H1 (cell line): Measurements from ENCODE around the gene SPATS2. TPM values are rescaled to one million over a fixed set of nuclear protein-coding genes. Genes with fewer than 3 reads are reported as not detected.

Experiments
- CTCF ChIA-PET: fragments of 300-600 bp; sonication (Branson Sonifier 250); formaldehyde crosslinking; loops from one replicate; lab custom pipeline; 2021; ENCODE audit not compliant: partially characterized antibody; lab: Charles Lee
- POLR2A ChIA-PET: fragments of 300-600 bp; sonication (Branson Sonifier 250); formaldehyde crosslinking; loops from one replicate; lab custom pipeline; 2021; ENCODE audit warnings: inconsistent platforms; ENCODE audit not compliant: partially characterized antibody; lab: Charles Lee
- DNase-seq, 2 experiments: peaks; one replicate each; pipeline versions ENCODE4 v3.0.0 to v3.0.0-alpha.2; 2010 to 2022; ENCODE audit warnings: low spot score in 2 of 2, low read depth in 1 of 2, mixed read lengths in 1 of 2
- FAIRE-seq: peaks from 2 replicates; lab custom pipeline; 2011; peaks lifted over from hg19 to GRCh38; lab: Jason Lieb, UNC
- H2AFZ ChIP-seq: 2 replicates; pipeline ENCODE4 v1.8.1; 2012; ENCODE audit warnings: low read length, inconsistent platforms
- H2AK5ac ChIP-seq: 2 replicates; pipeline ENCODE4 v1.6.1; 2013; ENCODE audit warnings: low read depth, low read length
- H2BK120ac ChIP-seq: replicated peaks from 2 replicates; pipeline ENCODE3; 2013; ENCODE audit warnings: low read depth, low read length, inconsistent platforms
- H2BK12ac ChIP-seq: 2 replicates; pipeline ENCODE4 v1.6.1; 2013; ENCODE audit warnings: low read depth, low read length
- H2BK15ac ChIP-seq: 2 replicates; pipeline ENCODE4 v1.6.1; 2013; ENCODE audit warnings: low read length
- H2BK20ac ChIP-seq: 2 replicates; pipeline ENCODE4 v1.6.1; 2013; ENCODE audit warnings: low read length
- H2BK5ac ChIP-seq: 2 replicates; pipeline ENCODE4 v1.6.1; 2013; ENCODE audit warnings: low read depth, low read length
- H3K14ac ChIP-seq: 2 replicates; pipeline ENCODE4 v1.6.1; 2013; ENCODE audit warnings: inconsistent platforms; ENCODE audit not compliant: insufficient read length
- H3K18ac ChIP-seq: 2 replicates; pipeline ENCODE4 v1.6.1; 2013; ENCODE audit warnings: low read length; ENCODE audit errors: extremely low read depth
- H3K23ac ChIP-seq: 2 replicates; pipeline ENCODE4 v1.6.1; 2013; ENCODE audit warnings: inconsistent platforms; ENCODE audit not compliant: insufficient read length
- H3K23me2 ChIP-seq: 2 replicates; pipeline ENCODE4 v1.6.1; 2013; ENCODE audit warnings: low read depth, low read length
- H3K27ac ChIP-seq: 2 replicates; pipeline ENCODE4 v1.6.1; 2011; ENCODE audit warnings: low read depth, low read length, inconsistent platforms
- H3K27me3 ChIP-seq, 4 experiments: replicated peaks in 1 of 4; 1 replicate in 1 of 4; 2 replicates in 3 of 4; pipeline versions ENCODE4 v1.6.1 to v1.8.1; 2011 to 2013; ENCODE audit warnings: low read length in 3 of 4, mild to moderate bottlenecking in 3 of 4, inconsistent platforms in 2 of 4, mixed read lengths in 2 of 4, moderate library complexity in 1 of 4; ENCODE audit not compliant: control insufficient read depth in 3 of 4, insufficient read depth in 3 of 4; ENCODE audit errors: extremely low read depth in 1 of 4
- H3K36me3 ChIP-seq, 4 experiments: 2 replicates each; pipeline versions ENCODE4 v1.6.1 to v1.8.1; 2011 to 2013; ENCODE audit warnings: mild to moderate bottlenecking in 4 of 4, low read length in 3 of 4, moderate library complexity in 2 of 4, control low read depth in 1 of 4, inconsistent platforms in 1 of 4; ENCODE audit not compliant: insufficient read depth in 4 of 4, control insufficient read depth in 2 of 4
- H3K4ac ChIP-seq: replicated peaks from 2 replicates; pipeline ENCODE3; 2013; ENCODE audit warnings: low read length, low read depth, mixed read lengths, inconsistent platforms; ENCODE audit not compliant: insufficient read length
- H3K4me1 ChIP-seq, 4 experiments: replicated peaks in 1 of 4; 1 replicate in 1 of 4; 2 replicates in 3 of 4; pipeline versions ENCODE4 v1.6.1 to v1.8.1; 2011 to 2013; ENCODE audit warnings: low read length in 3 of 4, inconsistent platforms in 2 of 4, mixed read lengths in 1 of 4; ENCODE audit not compliant: insufficient read depth in 4 of 4, control insufficient read depth in 3 of 4
- H3K4me2 ChIP-seq, 2 experiments: 2 replicates each; pipeline versions ENCODE4 v1.6.1 to v1.8.1; 2011 to 2013; ENCODE audit warnings: low read depth in 2 of 2, low read length in 2 of 2, control low read depth in 1 of 2, inconsistent platforms in 1 of 2, mild to moderate bottlenecking in 1 of 2; ENCODE audit not compliant: insufficient read depth in 1 of 2
- H3K4me3 ChIP-seq, 4 experiments: fragments of 200-600, 300-600 bp in 1 of 4; sonication (generic), shearing (Covaris generic), sonication (Bioruptor Twin) in 1 of 4; 2 replicates each; pipeline versions ENCODE4 v1.5.1 to v1.8.1; 2011 to 2016; ENCODE audit warnings: low read length in 4 of 4, low read depth in 3 of 4, control low read depth in 2 of 4, inconsistent platforms in 2 of 4, mild to moderate bottlenecking in 2 of 4, mixed read lengths in 1 of 4, moderate library complexity in 1 of 4; ENCODE audit not compliant: insufficient read depth in 2 of 4; ENCODE audit errors: extremely low read depth in 1 of 4
- H3K56ac ChIP-seq: replicated peaks from 2 replicates; pipeline ENCODE3; 2013; ENCODE audit warnings: low read depth, mild to moderate bottlenecking, mixed read lengths, low read length, inconsistent platforms; ENCODE audit not compliant: insufficient read length
- H3K79me1 ChIP-seq: 2 replicates; pipeline ENCODE4 v1.6.1; 2013; ENCODE audit warnings: low read depth, low read length, control low read depth
- H3K79me2 ChIP-seq, 2 experiments: 2 replicates each; pipeline versions ENCODE4 v1.6.1 to v1.8.1; 2012 to 2013; ENCODE audit warnings: low read length in 2 of 2, mild to moderate bottlenecking in 2 of 2, inconsistent platforms in 1 of 2; ENCODE audit not compliant: insufficient read depth in 2 of 2, control insufficient read depth in 1 of 2
- H3K9ac ChIP-seq, 4 experiments: replicated peaks in 1 of 4; 1 replicate in 1 of 4; 2 replicates in 3 of 4; pipeline versions ENCODE4 v1.6.1 to v1.8.1; 2011 to 2013; ENCODE audit warnings: low read depth in 3 of 4, low read length in 3 of 4, control low read depth in 2 of 4, mild to moderate bottlenecking in 2 of 4, moderate library complexity in 2 of 4, inconsistent platforms in 1 of 4; ENCODE audit errors: extremely low read depth in 1 of 4
- H3K9me3 ChIP-seq, 2 experiments: 2 replicates each; pipeline versions ENCODE4 v1.6.1 to v1.8.1; 2012 to 2013; ENCODE audit warnings: mild to moderate bottlenecking in 2 of 2, moderate library complexity in 2 of 2, control low read depth in 1 of 2, inconsistent platforms in 1 of 2, low read depth in 1 of 2, low read length in 1 of 2, mixed read lengths in 1 of 2; ENCODE audit not compliant: insufficient read depth in 2 of 2
- H4K20me1 ChIP-seq, 2 experiments: replicated peaks in 1 of 2; 2 replicates each; pipeline versions ENCODE3 to v1.8.1; 2011 to 2013; ENCODE audit warnings: inconsistent platforms in 2 of 2, low read length in 2 of 2, mild to moderate bottlenecking in 1 of 2; ENCODE audit not compliant: insufficient read depth in 2 of 2, control insufficient read depth in 1 of 2
- H4K5ac ChIP-seq: 2 replicates; pipeline ENCODE4 v1.6.1; 2013; ENCODE audit warnings: low read length, low read depth, mixed read lengths, inconsistent platforms; ENCODE audit not compliant: insufficient read length
- H4K8ac ChIP-seq: 2 replicates; pipeline ENCODE4 v1.8.0; 2013; ENCODE audit warnings: mild to moderate bottlenecking, moderate library complexity, low read length, inconsistent platforms; ENCODE audit not compliant: insufficient read depth; ENCODE audit errors: extremely low read depth
- H4K91ac ChIP-seq: replicated peaks from 2 replicates; pipeline ENCODE3; 2013; ENCODE audit warnings: low read length, mixed read lengths, inconsistent platforms; ENCODE audit not compliant: insufficient read length
- CEBPB ChIP-seq: IDR thresholded peaks from 2 replicates; pipeline ENCODE4 v1.6.1; 2012; ENCODE audit warnings: low read depth, low read length
- EGR1 ChIP-seq: IDR thresholded peaks from 2 replicates; pipeline ENCODE4 v1.6.1; 2011; ENCODE audit warnings: low read depth, low read length, borderline replicate concordance
- HDAC6 ChIP-seq: IDR thresholded peaks from one replicate; pipeline ENCODE4 v1.7.1; 2012; ENCODE audit warnings: low read depth, mild to moderate bottlenecking, inconsistent platforms, low read length, moderate library complexity
- JUN ChIP-seq: IDR thresholded peaks from 2 replicates; pipeline ENCODE4 v1.6.1; 2011; ENCODE audit warnings: low read depth, mild to moderate bottlenecking, improper control_type of control experiment, low read length
- MAX ChIP-seq: IDR thresholded peaks from 2 replicates; pipeline ENCODE4 v1.6.1; 2012; ENCODE audit warnings: inconsistent platforms
- RBBP5 ChIP-seq: IDR thresholded peaks from 2 replicates; pipeline ENCODE4 v1.7.1; 2012; ENCODE audit warnings: low read depth, mild to moderate bottlenecking, inconsistent platforms, low read length, moderate library complexity, borderline replicate concordance
- RNF2 ChIP-seq: fragments of 200-900, 300-1000 bp; sonication (generic); IDR thresholded peaks from 2 replicates; pipeline ENCODE4 v1.7.1; 2016; ENCODE audit warnings: borderline replicate concordance, low read depth, mild to moderate bottlenecking, antibody characterized with exemption, low read length; ENCODE audit not compliant: poor library complexity, severe bottlenecking; ENCODE audit errors: missing control alignments
- RXRA ChIP-seq: IDR thresholded peaks from 2 replicates; pipeline ENCODE4 v1.6.1; 2011; ENCODE audit warnings: low read depth, mild to moderate bottlenecking, low read length, moderate library complexity; ENCODE audit not compliant: insufficient read depth
- WGBS, 2 experiments: shearing (Covaris generic) in 1 of 2; methylation state at CpG; one replicate each; pipeline versions ENCODE4 v1.1.6 to v1.1.7; 2013 to 2015; ENCODE audit warnings: low lambda C conversion rate in 2 of 2, mixed read lengths in 2 of 2, inconsistent platforms in 1 of 2, low coverage in 1 of 2, missing lambda C conversion rate in 1 of 2; ENCODE audit not compliant: insufficient replicate concordance in 2 of 2, insufficient coverage in 1 of 2, insufficient read length in 1 of 2; ENCODE audit errors: extremely low coverage in 1 of 2, missing lambda C conversion rate in 1 of 2; 5-methylcytosine and 5-hydroxymethylcytosine counted together
- polyA plus RNA-seq, 7 experiments: library from polyadenylated mRNA; depleted of rRNA in 3 of 7; stranded (reverse) in 5 of 7; unstranded in 2 of 7; fragments of >200 nt in 5 of 7; fragments of 200-250 nt in 2 of 7; gene quantifications; 1 replicate in 5 of 7; 2 replicates in 1 of 7; 4 replicates in 1 of 7; pipeline versions ENCODE4 v1.2.1 to v1.2.3, GENCODE V29; 2011 to 2013; ENCODE audit warnings: missing spikeins in 2 of 7, mixed read lengths in 2 of 7
- total RNA-seq: library from RNA; stranded (reverse); fragmentation: NEBNext Ultra II Directional; extraction: Animal tissue kit (Norgen Biotek cat#: 25700); gene quantifications from 2 replicates; pipeline ENCODE4 v1.2.1, GENCODE V29; 2021

Gene SPATS2
- total and polyA plus RNA-seq, 2 of the 8 experiments (the other 6 are each of a cell fraction or from before 2014, with no cell fraction given): 19.2 to 24.5 TPM

DNA sequence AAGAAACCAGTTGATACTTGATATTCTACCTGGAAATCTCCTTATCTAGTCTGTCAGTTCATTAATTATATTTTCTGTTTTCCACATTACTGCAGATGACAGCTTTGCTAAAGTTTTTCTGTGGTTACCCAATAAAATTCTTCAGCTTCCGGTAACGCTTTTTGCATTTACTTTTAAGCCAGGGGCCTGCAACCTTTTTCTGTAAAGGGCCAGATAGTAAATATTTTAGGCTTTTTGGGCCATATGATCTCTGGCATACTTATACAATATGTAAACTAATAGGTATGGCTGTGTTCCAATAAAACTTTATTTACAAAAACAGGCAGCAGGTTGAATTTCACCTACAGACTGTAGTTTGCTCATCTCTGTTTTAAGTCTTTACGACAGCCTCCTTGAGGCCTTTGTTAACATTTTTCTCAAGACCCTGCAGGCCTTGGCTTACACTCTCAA lies 48.3 kb downstream of the SPATS2 start:
- DNase-seq (no peak), FAIRE-seq (no peak)
- H3K4me3 ChIP-seq: no peak overlapping the region
- H2BK12ac ChIP-seq: no peak overlapping the region
- no peak overlapping the region for H2BK120ac ChIP-seq
- H3K79me1 ChIP-seq: no peaks in the 10 kb centered on the region
- H3K4me2 ChIP-seq: no peak overlapping the region
- WGBS, 2 experiments: 98% methylated on average over 3 of the region's 3 CpGs; no CpG with 5 or more reads in 1 of the 2 experiments
- H2BK5ac ChIP-seq: no peak overlapping the region
- H4K20me1 ChIP-seq: no peaks in the 10 kb centered on the region
- no peaks in the 10 kb centered on the region for H3K27me3 ChIP-seq
- H2BK15ac ChIP-seq: no peak overlapping the region
- H3K23ac ChIP-seq: no peak overlapping the region
- H3K27ac ChIP-seq: no peak overlapping the region
- no peak for TF ChIP-seq RBBP5
- no peak for TF ChIP-seq RXRA
- TF ChIP-seq MAX: no peak
- TF ChIP-seq EGR1: no peak
- no peak for TF ChIP-seq RNF2
- no peak for TF ChIP-seq HDAC6
- TF ChIP-seq CEBPB: no peak
- TF ChIP-seq JUN: no peak
- no peak overlapping the region for H2AK5ac ChIP-seq
- H3K36me3 ChIP-seq: no peaks in the 10 kb centered on the region
- H2BK20ac ChIP-seq: no peak overlapping the region
- H4K91ac ChIP-seq: no peak overlapping the region
- POLR2A ChIA-PET: interaction anchor here (0.7 kb wide), 1 partner anchor 9 kb away, joined by 3 read pairs; no protein-coding TSS in a partner anchor
- H3K9ac ChIP-seq: no peak overlapping the region
- H3K79me2 ChIP-seq: 0 out of 4 replicates have a peak, but pooled peaks cover 0 to 3% of the 10 kb centered on the region in 2 experiments
- no peaks in the 10 kb centered on the region for H3K9me3 ChIP-seq
- no peaks in the 10 kb centered on the region for H3K23me2 ChIP-seq
- no peak overlapping the region for H3K18ac ChIP-seq
- no peak overlapping the region for H3K14ac ChIP-seq
- H3K4me1 ChIP-seq: peaks cover 0 to 4% (median 0%) of the 10 kb centered on the region in 4 experiments; a peak in 1 of 7 replicates
- no peak overlapping the region for H2AFZ ChIP-seq
- no peak overlapping the region for H4K8ac ChIP-seq
- H3K4ac ChIP-seq: no peak overlapping the region
- CTCF ChIA-PET: interaction anchor here (0.6 to 1.5 kb wide), 4 partner anchors 10 to 602 kb away, joined by 3 to 6 read pairs (median 4); no protein-coding TSS in a partner anchor
- H3K56ac ChIP-seq: no peak overlapping the region
- no peak overlapping the region for H4K5ac ChIP-seq
